Mesothelial cell of epicardium (in vitro differentiated cells): ENCODE measurements around the gene PRKG1. TPM values are rescaled to one million over a fixed set of nuclear protein-coding genes. Genes with fewer than 3 reads are reported as not detected.

Experiments used
- DNase-seq, 2 experiments: peaks; one replicate each; pipeline ENCODE4 v3.0.0; 2021; ENCODE audit warnings: low spot score in 2 of 2; ENCODE audit not compliant: unreplicated experiment in 2 of 2
- H3K27ac Mint-ChIP-seq: 2 replicates; pipeline ENCODE4 v1.8.0; 2021; ENCODE audit warnings: mixed read lengths
- H3K27me3 Mint-ChIP-seq: 2 replicates; pipeline ENCODE4 v1.8.0; 2021; ENCODE audit warnings: low read depth, mixed read lengths
- H3K36me3 Mint-ChIP-seq: 2 replicates; pipeline ENCODE4 v1.8.0; 2021; ENCODE audit warnings: mixed read lengths
- H3K4me1 Mint-ChIP-seq: 2 replicates; pipeline ENCODE4 v1.8.0; 2021; ENCODE audit warnings: mixed read lengths
- H3K4me3 Mint-ChIP-seq: 2 replicates; pipeline ENCODE4 v1.8.0; 2021; ENCODE audit warnings: mild to moderate bottlenecking, moderate library complexity, mixed read lengths
- H3K9me3 Mint-ChIP-seq: 2 replicates; pipeline ENCODE4 v1.8.0; 2021; ENCODE audit warnings: mixed read lengths
- CTCF ChIP-seq: fragments of 200-600 bp; sonication (generic); IDR thresholded peaks from one replicate; pipeline ENCODE4 v1.5.0; 2021; ENCODE audit warnings: antibody characterized with exemption; ENCODE audit not compliant: unreplicated experiment
- total RNA-seq: library from RNA; stranded (reverse); gene quantifications from 3 replicates; pipeline ENCODE4 v1.2.1, GENCODE V29; 2021

Gene PRKG1
- total RNA-seq, 1 donor from 2014 or later: 37.0 TPM

DNA sequence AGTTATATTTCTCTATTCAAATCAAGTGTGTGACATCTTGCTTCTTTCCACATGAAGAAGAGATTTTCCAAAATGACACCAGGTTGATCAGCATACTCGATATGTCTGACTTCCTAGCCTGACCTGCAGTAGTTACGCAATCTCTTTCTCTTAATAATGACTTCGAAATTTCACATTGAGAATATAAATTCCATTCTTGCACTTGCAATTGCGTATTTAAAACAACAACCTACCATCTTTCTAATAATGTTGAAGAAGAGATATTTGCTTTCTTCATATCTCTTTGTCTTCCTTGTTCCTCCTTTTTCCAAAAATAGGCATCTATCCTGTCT is 348.8 kb downstream of the PRKG1 start:
- Mint-ChIP-seq H3K9me3 (peaks cover 12% of the 10 kb centered on the region), H3K27me3 (no peaks in the 10 kb centered on the region), H3K27ac (no peak overlapping the region), H3K4me3 (no peak overlapping the region), H3K4me1 (peaks cover 14% of the 10 kb centered on the region), H3K36me3 (peaks cover 4% of the 10 kb centered on the region)
- no peak for DNase-seq
- TF ChIP-seq CTCF: no peak

- peaks cover 7% of the 10 kb centered on the region for H3K36me3 Mint-ChIP-seq
- TF ChIP-seq CTCF: no peak
- peaks cover 11% of the 10 kb centered on the region for H3K9me3 Mint-ChIP-seq
- H3K4me1 Mint-ChIP-seq: peaks cover 14% of the 10 kb centered on the region
- H3K4me3 Mint-ChIP-seq: no peak overlapping the region
- H3K27ac Mint-ChIP-seq: no peak overlapping the region
- no peak for DNase-seq
- H3K27me3 Mint-ChIP-seq: no peaks in the 10 kb centered on the region
Observed at GRCh38 chr10:51425431-51425830, 351.1 kb downstream of the PRKG1 start.

DNA sequence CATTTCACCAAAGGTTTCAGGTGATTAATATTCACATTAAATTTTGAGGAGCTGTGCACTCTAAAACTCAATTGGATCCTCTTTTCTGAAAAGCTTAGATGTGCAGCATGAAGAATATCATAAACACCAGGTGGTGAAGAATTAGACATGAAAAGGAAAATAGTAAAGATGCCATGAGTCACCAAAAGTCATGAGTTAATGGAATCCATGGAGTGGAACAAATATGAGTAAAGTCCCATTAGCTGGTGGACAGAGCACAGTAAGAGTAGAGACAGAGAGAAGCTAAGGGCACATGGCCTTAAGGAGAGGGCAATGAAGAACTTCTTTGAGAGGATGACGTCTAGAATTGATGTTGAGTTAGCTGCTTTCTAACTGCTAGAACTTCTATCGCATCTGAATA is 353.5 kb downstream of the PRKG1 start:
- Mint-ChIP-seq H3K36me3 (peaks cover 3% of the 10 kb centered on the region), H3K4me3 (no peak overlapping the region), H3K27me3 (no peaks in the 10 kb centered on the region), H3K27ac (no peak overlapping the region), H3K9me3 (peaks cover 4% of the 10 kb centered on the region), H3K4me1 (peaks cover 7% of the 10 kb centered on the region)
- DNase-seq: no peak
- TF ChIP-seq CTCF: no peak

- Mint-ChIP-seq H3K4me1 (no peaks in the 10 kb centered on the region), H3K36me3 (peaks cover 3% of the 10 kb centered on the region), H3K9me3 (peaks cover 4% of the 10 kb centered on the region), H3K27ac (no peak overlapping the region), H3K4me3 (no peak overlapping the region), H3K27me3 (no peaks in the 10 kb centered on the region)
- no peak for TF ChIP-seq CTCF
- no peak for DNase-seq
Observed at GRCh38 chr10:51430506-51430905, 356.2 kb downstream of the PRKG1 start.

DNA sequence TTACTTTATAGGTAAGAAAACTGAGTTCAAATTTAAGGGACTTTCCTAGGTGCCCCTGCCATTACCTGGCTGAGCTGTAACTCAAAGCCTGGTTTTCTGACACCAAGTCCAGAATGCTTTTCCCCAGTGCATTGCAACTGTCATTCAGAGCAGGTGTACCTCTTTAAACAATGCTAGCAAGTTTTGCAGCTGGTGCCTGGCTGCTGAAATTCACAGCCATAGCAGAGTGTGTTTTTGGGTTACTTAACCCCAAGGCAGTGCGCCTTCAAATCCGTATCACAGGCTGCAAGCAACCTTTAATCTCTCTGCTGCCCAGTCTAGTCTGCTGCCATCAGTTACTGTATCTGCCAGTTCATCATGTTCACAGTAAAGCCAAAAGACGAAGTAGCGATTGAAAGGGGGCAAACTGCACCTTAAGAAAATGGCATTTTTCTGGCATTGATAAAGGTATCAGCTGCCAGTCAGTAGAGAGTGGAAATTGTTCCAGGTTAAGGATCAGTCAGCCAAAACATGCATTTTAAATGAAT is 359.7 kb downstream of the PRKG1 start:
- no peaks in the 10 kb centered on the region for H3K27me3 Mint-ChIP-seq
- no peak for DNase-seq
- no peak for TF ChIP-seq CTCF
- H3K36me3 Mint-ChIP-seq: peaks cover 3% of the 10 kb centered on the region
- H3K27ac Mint-ChIP-seq: no peak overlapping the region
- no peaks in the 10 kb centered on the region for H3K4me1 Mint-ChIP-seq
- peaks cover 4% of the 10 kb centered on the region for H3K9me3 Mint-ChIP-seq
- H3K4me3 Mint-ChIP-seq: no peak overlapping the region

DNA sequence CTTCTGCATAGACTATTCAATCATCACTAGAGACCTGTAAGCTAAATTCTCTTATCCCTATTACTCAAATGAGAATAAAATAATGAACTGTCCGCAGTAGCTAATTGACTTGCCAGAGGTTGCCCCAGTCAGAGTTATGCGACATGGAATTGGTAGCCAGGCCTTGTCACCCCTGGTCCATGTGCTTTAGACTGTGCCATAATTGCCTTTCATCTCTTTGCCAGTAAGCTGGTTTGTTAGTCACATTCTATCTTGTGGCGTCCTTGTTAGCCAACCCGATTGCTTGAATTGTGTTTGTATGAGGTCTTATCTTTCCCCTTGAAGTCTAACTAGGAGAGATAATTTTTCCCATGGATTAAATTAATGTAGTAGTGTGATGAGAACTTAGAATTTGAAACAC is 362.5 kb downstream of the PRKG1 start:
- Mint-ChIP-seq H3K36me3 (peaks cover 3% of the 10 kb centered on the region), H3K9me3 (peaks cover 10% of the 10 kb centered on the region), H3K27me3 (no peaks in the 10 kb centered on the region), H3K4me3 (no peak overlapping the region), H3K27ac (no peak overlapping the region), H3K4me1 (peaks cover 1% of the 10 kb centered on the region)
- TF ChIP-seq CTCF: no peak
- no peak for DNase-seq
